NCI-H446 (cell line): Measurements from ENCODE around the gene CELA2A.
"Not testable (repeated sequence)": the region's sequence is repeated elsewhere in the genome, so short reads cannot be mapped to it uniquely, and the experiment has no call there.

Source experiments
- DNase-seq, 2 experiments: peaks; one replicate each; lab custom pipeline; 2025; lab: John Stamatoyannopoulos, UW

The CELA2A gene

DNA sequence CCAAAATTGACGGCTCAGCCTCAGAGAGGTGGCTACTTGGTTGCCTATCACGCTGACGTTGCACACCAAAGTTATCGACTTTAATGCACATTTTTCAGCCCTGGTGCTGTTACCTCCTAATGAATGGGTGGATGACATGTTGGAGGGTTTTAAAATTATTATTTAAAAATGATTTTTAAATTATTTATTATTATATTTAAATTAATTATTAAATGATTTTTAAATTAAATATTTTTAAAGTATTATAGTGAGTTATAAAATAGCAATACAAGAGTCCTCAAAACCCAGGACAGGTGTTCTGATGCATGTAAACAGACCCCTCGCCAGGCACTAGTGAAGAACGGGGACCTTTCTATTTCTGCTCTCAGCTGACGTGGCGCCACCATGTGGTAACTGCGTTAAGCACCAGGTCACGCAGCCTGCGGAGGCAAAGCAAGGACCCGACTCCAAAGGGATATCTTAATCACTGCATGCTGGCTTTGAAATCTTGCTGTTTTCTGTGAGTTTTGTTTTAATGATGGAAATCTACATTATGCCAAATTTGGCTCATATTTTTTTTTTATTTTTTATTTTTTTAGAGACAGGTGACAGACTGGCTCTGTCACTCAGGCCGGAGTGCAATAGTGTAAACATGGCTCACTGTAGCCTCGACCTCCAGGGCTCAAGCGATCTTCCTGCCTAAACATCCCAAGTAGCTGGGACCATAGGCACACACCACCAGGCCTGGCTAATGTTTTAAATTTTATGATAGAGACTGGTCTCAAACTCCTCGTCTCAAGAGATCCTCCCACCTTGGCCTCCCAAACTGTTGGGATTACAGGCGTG is 44.9 kb downstream of the CELA2A start:
- DNase-seq = peak; percentile 27 to 65

DNA sequence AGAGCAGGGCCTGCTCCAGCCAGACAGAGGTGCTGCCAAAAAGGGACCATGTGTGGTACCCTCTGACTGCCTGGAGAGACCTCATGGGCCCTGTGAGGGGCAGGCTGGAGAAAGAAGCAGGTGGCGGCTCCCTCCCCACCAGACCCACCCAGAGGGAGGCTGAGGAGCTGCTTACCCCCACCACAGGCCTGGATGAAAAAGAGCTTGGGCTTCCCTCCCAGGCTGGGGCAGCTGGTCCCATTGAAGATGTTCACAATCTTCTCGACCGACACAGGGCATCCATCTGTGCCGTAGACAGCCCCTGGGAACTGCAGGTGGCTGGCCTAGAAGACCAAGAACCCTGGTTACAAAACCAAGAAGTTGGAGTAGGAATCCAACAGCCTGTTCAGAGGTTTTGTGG is 47.9 kb downstream of the CELA2A start:
- no peak for DNase-seq

DNA sequence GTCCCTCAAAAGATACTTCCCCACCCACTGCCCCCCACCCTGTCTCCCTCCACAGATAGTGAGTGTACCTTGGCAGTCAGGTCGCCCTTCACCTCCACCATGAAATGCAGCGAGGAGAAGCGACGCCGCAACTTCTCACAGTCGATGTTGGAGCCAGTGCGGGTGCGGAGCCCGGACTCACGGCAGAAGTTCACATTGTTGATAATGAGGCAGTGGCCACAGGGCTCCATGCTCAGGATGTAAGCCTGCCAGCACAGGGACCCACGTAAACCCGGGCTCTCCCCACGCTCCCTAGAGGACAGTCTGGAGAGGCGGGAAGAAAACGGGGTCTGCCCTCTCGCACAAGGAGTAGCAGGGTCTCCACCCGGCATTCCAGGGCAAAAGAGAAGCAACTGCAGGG is 50.3 kb downstream of the CELA2A start:
- no peak for DNase-seq

DNA sequence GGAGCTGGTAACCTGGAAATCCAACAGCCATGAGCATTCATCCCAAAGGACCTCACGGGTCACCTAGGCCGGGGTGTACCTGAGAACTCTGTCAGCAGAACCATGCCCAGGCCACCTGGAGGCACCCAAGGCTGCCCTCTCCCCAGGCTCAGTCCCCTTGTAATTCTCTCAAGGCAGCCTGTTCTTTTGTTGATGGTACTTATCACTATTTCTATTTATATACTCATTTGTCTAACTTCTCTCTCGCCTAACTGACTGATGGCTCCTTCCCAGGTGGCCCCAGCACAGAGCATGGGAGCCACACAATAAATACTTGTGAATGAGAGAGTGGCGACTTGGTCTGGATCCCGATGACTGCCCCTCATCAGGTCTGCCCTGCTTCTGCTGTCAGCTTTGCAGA is 50.7 kb downstream of the CELA2A start:
- DNase-seq = no peak

DNA sequence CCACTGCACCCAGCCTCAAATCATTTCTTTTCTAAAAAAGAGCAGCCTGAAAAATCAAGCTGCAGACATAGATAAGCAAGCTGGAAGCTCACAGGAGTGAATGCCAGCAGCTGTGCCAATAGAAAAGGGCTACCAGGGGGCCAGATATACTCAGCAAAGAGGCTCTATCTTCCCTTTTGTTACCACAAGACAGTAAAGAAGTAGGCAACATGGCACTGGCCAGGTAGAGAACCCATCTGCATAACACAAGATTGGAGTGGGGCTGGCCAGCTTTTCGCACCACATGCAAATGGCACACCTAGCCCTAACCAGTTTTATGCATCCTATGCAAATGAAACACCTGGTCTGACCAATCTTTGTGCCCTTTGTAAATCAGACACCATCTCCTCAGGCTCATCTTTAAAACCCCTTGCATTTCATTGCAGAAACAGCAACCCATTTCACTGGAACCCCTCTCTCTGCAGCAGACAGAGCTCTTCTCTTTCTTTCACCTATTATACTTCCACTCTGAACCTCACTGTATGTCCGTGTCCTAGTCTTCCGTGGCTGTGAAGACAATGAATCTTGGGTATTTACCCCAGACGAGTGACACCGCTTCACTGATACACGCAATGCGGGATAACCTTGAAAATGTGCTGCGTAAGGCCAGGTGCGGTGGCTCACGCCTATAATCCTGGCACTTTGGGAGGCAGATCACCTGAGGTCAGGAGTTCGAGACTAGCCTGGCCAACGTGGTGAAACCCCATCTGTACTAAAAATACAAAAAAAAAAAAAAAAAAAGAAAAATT is 52.4 kb downstream of the CELA2A start:
- DNase-seq = no peak

DNA sequence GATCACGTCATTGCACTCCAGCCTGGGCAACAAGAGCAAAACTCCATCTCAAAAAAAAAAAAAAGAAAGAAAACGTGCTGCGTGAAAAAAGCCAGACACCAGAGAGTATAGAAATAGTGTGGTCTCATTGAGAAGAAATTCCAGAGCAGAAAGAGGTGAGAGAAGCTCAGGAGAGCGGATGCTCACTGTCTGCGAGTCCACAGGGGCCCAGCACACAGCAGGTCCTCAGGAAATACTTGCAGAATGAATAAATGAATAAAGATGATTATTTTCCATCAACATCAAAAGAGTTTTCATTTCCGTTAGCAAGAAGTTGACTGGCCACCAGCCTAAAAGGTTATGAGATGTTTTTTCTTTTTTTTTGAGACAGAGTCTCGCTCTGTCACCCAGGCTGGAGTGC is 53.1 kb downstream of the CELA2A start:
- DNase-seq = no peak

DNA sequence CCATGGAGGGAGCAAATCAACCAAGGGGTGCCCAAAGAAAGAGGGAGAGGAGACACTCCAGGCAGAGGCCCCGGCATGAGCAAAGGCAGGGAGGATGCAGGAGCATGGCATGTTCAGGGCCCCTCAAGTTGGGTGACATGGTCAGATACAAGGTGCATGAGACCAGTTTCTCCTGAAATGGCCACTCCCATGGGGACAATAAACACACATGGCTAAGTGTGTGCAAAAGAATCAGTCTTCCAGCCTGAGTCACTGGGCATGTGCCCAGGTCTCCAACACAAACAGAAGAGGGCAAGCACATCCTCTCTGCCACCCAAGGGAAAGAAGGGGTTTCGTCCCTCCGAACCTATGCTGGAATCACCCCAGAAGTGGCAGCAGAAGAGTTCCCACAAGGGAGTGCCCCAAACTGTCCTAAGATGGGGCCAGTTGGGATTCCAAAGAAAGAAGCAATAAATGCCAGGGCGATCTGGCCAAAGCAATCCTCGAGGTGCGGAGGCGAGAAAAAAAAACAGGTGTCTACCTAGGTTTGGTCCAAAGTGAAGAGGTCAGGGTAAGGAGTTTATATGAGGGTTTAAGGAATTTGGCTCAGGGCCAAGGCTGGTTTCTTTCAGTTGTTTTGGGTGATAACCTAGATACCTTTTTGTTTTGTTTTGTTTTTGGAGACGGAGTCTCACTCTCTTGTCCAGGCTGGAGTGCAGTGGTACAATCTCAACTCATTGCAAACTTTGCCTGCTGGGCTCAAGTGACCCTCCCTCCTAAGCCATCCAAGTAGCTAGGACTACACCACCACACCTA is 54.3 kb downstream of the CELA2A start:
- DNase-seq = no peak

DNA sequence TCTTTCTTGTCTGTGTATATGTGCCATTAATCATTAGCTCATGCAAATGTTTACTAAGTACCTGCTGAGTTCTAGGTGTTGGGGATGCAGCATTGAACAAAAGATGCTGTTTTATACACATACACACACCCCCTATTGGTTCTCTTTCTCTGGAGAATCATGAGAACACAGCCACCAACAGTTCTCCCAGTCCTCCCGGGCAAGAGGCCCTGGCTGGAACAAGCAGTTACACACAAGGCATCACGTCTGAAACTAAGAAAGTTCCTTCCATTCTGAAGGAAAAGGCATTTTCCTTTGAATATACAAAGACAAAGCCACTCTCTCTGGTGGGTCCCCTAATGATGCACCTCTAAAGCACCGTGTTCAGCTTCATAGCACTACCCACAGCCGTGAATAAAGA is 56.7 kb downstream of the CELA2A start:
- DNase-seq = no peak

DNA sequence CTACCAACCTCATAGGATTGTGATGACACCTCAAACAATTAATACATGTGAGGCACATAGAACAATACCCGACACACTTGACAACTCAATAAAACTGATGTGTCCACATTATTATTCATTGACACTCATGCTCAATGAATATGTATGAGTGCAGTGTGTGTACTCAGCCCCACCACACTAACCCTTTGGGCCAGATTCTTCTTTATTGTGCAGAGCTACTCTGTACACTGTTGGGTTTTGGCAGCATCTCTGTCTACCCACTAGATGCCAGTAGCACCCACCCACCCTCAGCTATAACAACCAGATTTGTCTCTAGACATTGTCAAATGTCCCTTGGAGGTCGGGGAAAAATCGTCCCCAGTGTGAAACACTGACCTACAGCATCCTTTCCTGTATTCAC is 57.4 kb downstream of the CELA2A start:
- no peak for DNase-seq

DNA sequence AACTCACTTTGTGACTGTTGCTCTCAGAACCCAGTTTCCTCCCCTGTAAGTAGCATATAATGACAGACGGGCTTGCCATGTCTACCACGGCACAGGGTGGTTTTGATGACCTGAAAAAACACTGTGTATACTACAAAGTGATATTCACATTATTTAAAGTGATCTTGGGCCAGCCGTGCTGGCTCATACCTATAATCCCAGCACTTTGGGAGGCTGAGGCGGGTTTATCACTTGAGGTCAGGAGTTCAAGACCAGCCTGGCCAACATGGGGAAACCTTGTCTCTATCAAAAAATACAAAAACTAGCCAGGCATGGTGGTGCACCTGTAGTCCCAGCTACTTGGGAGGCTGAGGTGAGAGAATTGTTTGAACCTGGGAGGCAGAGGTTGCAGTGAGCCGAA is 58.0 kb downstream of the CELA2A start:
- DNase-seq = not testable (repeated sequence)

DNA sequence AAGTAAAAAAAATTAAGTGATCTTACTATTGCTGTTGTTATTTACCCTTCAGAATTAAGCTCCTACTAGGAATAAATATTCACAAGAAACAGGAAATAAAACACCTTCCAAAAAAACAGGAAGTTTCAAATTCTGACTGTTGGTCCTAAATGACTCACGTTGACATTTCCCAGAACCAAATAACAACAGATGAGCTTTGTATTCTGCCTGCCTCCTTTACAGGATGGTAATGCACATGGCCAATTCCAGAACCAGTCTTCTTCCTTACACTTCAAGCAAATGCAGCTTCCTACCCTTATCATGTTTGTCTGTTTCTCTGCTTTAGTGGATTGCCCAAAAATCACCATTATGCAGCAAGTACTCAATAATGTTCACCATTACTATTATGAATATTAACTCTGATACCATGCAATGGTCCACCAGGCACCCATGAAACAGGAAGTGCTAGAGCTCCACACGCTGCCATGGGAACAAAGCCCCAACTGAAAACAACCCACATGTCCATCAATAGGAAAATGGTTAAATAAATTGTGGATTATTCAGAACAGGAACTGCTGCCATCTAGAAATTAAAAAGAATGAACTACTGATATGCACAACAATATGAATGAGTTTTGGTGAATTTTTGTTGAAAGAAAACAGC is 58.6 kb downstream of the CELA2A start:
- DNase-seq = no peak

DNA sequence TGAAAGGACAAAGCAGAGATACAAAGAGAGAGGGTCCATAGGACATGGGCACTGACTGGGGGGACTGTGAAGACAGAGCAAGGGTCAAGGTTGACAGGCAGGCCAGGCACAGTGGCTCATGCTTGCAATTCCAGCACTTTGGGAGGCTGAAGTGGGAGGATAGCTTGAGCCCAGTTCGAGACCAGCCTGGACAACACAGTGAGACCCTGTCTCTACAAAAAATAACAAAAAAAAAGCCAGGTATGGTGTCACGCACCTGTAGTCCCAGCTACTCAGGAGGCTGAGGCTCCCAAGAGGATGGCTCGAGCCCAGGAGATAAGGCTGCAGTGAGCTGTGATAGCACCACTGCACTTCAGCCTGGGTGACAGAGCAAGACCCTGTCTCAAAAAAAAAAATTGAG is 63.1 kb downstream of the CELA2A start:
- DNase-seq = no peak

DNA sequence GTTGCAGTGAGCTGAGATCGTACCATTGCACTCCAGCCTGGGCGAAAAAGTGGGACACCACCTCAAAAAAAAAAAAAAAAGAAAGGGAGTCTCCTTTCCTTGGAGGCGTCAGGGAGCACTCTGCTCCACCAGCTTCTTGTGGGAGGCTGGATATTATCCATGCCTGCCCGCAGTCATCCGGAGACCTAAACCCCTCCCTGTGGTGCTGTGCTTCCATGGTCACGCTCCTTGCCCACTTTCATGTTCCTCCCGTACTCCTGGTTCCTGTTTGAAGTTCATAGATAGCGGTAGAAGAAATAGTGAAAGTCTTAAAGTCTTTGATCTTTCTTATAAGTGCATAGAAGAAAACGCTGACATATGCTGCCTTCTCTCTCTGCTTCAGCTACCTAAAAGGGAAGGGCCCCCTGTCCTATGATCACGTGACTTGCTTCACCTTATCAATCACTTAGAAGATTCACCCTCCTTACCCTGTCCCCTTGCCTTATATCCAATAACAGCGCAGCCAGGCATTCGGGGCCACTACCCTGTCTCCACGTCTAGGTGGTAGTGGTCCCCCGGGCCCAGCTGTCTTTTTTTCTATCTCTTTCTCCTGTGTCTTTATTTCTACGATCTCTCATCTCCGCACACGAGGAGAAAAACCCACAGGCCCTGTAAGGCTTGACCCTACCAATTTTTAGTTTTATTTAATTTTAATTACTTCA is 64.8 kb downstream of the CELA2A start:
- DNase-seq = not testable (repeated sequence)
